Heart right ventricle (tissue), 16 donors: ENCODE measurements around the gene HORMAD2. TPM values are rescaled to one million over a fixed set of nuclear protein-coding genes. Genes with fewer than 3 reads are reported as not detected.

Experiments
- ATAC-seq, 8 donors: fragments of 200-7000 bp; cut with Tn5 transposase; one replicate each; pipeline ENCODE4 v1.9.1; 2020; ENCODE audit warnings: mild to moderate bottlenecking in 8 of 8, moderate library complexity in 8 of 8, moderate number of reproducible peaks in 1 of 8
- DNase-seq, 2 donors: peaks; one replicate each; pipeline ENCODE4 v3.0.0-alpha.2; 2020
- H3K27ac ChIP-seq, 10 donors: fragments of 200-600 bp; sonication (generic) in 2 of 10; one replicate each; pipeline versions ENCODE4 v1.5.0 to v1.8.0; 2020 to 2022; ENCODE audit warnings: mild to moderate bottlenecking in 3 of 10
- H3K27me3 ChIP-seq, 7 donors: fragments of 200-600 bp; one replicate each; pipeline ENCODE4 v1.8.0; 2021 to 2022; ENCODE audit warnings: mild to moderate bottlenecking in 2 of 7
- H3K36me3 ChIP-seq, 9 donors: fragments of 200-600 bp; sonication (generic) in 1 of 9; one replicate each; pipeline versions ENCODE4 v1.5.0 to v1.8.0; 2020 to 2022; ENCODE audit warnings: mild to moderate bottlenecking in 2 of 9
- H3K4me1 ChIP-seq, 9 donors: fragments of 200-600 bp; sonication (generic) in 1 of 9; one replicate each; pipeline versions ENCODE4 v1.5.0 to v1.8.0; 2020 to 2022; ENCODE audit warnings: mild to moderate bottlenecking in 4 of 9
- H3K4me3 ChIP-seq, 10 donors: fragments of 200-600 bp; sonication (generic) in 2 of 10; one replicate each; pipeline versions ENCODE4 v1.5.0 to v1.8.0; 2020 to 2022; ENCODE audit warnings: mild to moderate bottlenecking in 7 of 10, moderate library complexity in 2 of 10
- H3K9me3 ChIP-seq, 11 donors: fragments of 200-600 bp in 10 of 11; sonication (generic) in 2 of 11; one replicate each; pipeline versions ENCODE4 v1.5.0 to v1.8.0; 2013 to 2022; ENCODE audit warnings: mild to moderate bottlenecking in 2 of 11, control low read depth in 1 of 11, moderate library complexity in 1 of 11
- WGBS, 2 donors: extraction: QIAGEN DNeasy Blood & Tissue Kit; methylation state at CpG; one replicate each; pipeline ENCODE4 v1.1.7; 2013; ENCODE audit warnings: inconsistent platforms in 1 of 2; 5-methylcytosine and 5-hydroxymethylcytosine counted together
- intact Hi-C, 10 donors: fragments of 100-400 bp; cut with DNase I; formaldehyde crosslinking; loops; one replicate each; pipeline versions ENCODE4 v1.11.1 to v1.14.2; 2022
- polyA plus RNA-seq, 2 donors: library from polyadenylated mRNA; stranded (reverse); fragments of 200-250 nt; gene quantifications; one replicate each; pipeline ENCODE4 v1.2.3, GENCODE V29; 2013
- total RNA-seq, 10 donors: library from RNA; stranded (reverse); fragmentation: NEBNext Ultra II Directional in 3 of 10; extraction: Animal tissue kit (Norgen Biotek cat#: 25700) in 3 of 10; gene quantifications; one replicate each; pipeline versions ENCODE4 v1.2.1 to v1.2.4, GENCODE V29; 2021 to 2023
- TF ChIP-seq, protein P1 (sequence below), 9 donors: fragments of 200-600 bp; sonication (generic) in 2 of 9; IDR thresholded peaks; one replicate each; pipeline versions ENCODE4 v1.5.0 to v1.8.0; 2021 to 2022; ENCODE audit warnings: antibody characterized with exemption in 9 of 9, mild to moderate bottlenecking in 5 of 9, moderate library complexity in 1 of 9
- donor health status: Arrhythmogenic right ventricular cardiomyopathy.
- donor health status: ischemic (EF 13 %, LVEDD 7.1; RV severe dilation, severe dysfunction).
- donor health status: healthy with polysubstance abuse.
- donor health status: DM: no; HTN: yes; CAD: no.
- donor health status: DM: no; HTN: no; CAD: no.
- donor health status: ischemic (EF 25% LVEDD 6.9; RV normal size, moderate dysfunction).
- donor health status: ischemic (EF 25% LVEDD 5.7; RV mildly dilated, moderate dysfunction).
- donor health status: healthy.
- donor health status: DM: yes; HTN: yes; CAD: no.
- donor health status: Ischemic cardiomyopathy.
- donor health status: ischemic (EF 35%, LVEDD 5.7; RV mildly dilated, moderate dysfunction).
- donor health status: nonischemic (EF 11% LVEDD 7.7; RV severe dilation, severe dysfunction).
- donor health status: DM: yes; HTN: yes; CAD: no.
- donor health status: PGD.
- donor health status: ischemic (EF 29% LVEDD 5.4; RV normal size, mild dysfunction).
- donor health status: nonischemic (EF 23%, LVEDD 6.1; RV moderate dilation, normal function).

The HORMAD2 gene
- total and polyA plus RNA-seq, 12 donors, result not detected

- DNase-seq (no peak), ATAC-seq (no peak)
- no peak overlapping the region for H3K4me3 ChIP-seq
- peaks cover 0 to 3% (median under 1%) of the 10 kb centered on the region in 9 donors for H3K4me1 ChIP-seq
- TF ChIP-seq, protein P1, sequence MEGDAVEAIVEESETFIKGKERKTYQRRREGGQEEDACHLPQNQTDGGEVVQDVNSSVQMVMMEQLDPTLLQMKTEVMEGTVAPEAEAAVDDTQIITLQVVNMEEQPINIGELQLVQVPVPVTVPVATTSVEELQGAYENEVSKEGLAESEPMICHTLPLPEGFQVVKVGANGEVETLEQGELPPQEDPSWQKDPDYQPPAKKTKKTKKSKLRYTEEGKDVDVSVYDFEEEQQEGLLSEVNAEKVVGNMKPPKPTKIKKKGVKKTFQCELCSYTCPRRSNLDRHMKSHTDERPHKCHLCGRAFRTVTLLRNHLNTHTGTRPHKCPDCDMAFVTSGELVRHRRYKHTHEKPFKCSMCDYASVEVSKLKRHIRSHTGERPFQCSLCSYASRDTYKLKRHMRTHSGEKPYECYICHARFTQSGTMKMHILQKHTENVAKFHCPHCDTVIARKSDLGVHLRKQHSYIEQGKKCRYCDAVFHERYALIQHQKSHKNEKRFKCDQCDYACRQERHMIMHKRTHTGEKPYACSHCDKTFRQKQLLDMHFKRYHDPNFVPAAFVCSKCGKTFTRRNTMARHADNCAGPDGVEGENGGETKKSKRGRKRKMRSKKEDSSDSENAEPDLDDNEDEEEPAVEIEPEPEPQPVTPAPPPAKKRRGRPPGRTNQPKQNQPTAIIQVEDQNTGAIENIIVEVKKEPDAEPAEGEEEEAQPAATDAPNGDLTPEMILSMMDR (IDR thresholded peaks at IDR 0.05), result no peak
- peaks cover 0 to 4% (median 0%) of the 10 kb centered on the region in 11 donors for H3K9me3 ChIP-seq
- no peak overlapping the region for H3K27ac ChIP-seq
- 87 to 91% methylated on average over 3 of the region's 3 CpGs for WGBS, 2 donors
- intact Hi-C loops, result no loop called here
- H3K27me3 ChIP-seq, result peaks cover 0 to 39% (median 30%) of the 10 kb centered on the region in 7 donors
- no peaks in the 10 kb centered on the region for H3K36me3 ChIP-seq
These were observed 5.3 kb upstream of the HORMAD2 start for GRCh38 chr22:30074994-30075393.

DNA sequence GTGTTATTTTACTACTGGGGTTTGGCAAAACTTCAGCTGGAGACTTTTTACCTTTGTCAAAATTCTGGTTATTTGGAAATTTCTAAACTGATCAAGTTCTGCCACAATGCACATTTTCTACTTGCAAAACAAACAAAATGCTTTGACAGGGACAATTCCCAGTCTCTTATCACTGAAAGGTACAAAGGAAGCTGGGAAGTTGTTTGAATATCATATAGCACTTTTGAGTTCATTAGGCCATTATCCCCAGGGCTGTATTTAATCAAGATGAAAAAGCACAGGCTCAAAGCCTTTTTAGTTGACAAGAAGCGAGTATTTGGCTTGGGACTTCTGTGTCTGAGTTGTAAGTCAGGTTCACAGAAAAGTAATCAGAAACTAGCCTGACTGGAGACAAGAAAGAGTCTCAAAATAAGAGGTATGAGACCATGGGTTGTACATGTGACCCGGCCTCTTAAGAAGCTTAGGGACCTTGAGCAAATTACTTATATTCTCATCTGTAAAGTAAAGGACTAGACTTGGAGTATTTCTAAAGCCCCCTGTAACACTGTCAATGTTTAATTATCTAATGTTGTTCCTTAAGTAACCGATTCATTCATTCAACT lies 2.9 kb upstream of the HORMAD2 start:
- Histone ChIP-seq H3K4me3 (no peak overlapping the region), H3K27me3 (peaks cover 0 to 54% (median 41%) of the 10 kb centered on the region in 7 donors), H3K27ac (no peak overlapping the region), H3K36me3 (no peaks in the 10 kb centered on the region), H3K9me3 (no peaks in the 10 kb centered on the region), H3K4me1 (peaks cover 0 to 7% (median 4%) of the 10 kb centered on the region in 9 donors)
- 81 to 92% methylated on average over 3 of the region's 3 CpGs for WGBS, 2 donors
- intact Hi-C loops, result no loop called here
- ATAC-seq (no peak), DNase-seq (no peak)
- TF ChIP-seq, protein P1 (IDR thresholded peaks at IDR 0.05), result no peak

- DNase-seq (no peak), ATAC-seq (no peak)
- Histone ChIP-seq H3K36me3 (no peaks in the 10 kb centered on the region), H3K4me3 (no peak overlapping the region), H3K27ac (no peak overlapping the region), H3K4me1 (peaks cover 0 to 7% (median 4%) of the 10 kb centered on the region in 9 donors), H3K27me3 (peaks cover 0 to 54% (median 41%) of the 10 kb centered on the region in 7 donors), H3K9me3 (no peaks in the 10 kb centered on the region)
- intact Hi-C loops, result no loop called here
- 85 to 86% methylated on average over 10 of the region's 10 CpGs for WGBS, 2 donors
- TF ChIP-seq, protein P1 (IDR thresholded peaks at IDR 0.05), result no peak
These were observed 1.6 kb upstream of the HORMAD2 start for GRCh38 chr22:30078320-30079311.

- no peak overlapping the region for H3K27ac ChIP-seq
- 91% methylated on average over 9 of the region's 9 CpGs for WGBS, 2 donors
These were observed 541 bp downstream of the HORMAD2 start for GRCh38 chr22:30080805-30081204.

More at GRCh38 chr22:30080805-30081204, 541 bp downstream of the HORMAD2 start:
- intact Hi-C loops, result loop anchor here in 4 of 10 donors (10.0 kb wide), 3 partner anchors 386 to 686 kb away; no protein-coding TSS in a partner anchor
- peaks cover 0 to 7% (median 4%) of the 10 kb centered on the region in 9 donors for H3K4me1 ChIP-seq
- peaks cover 0 to 43% (median 31%) of the 10 kb centered on the region in 7 donors for H3K27me3 ChIP-seq
- ATAC-seq (no peak), DNase-seq (no peak)
- H3K4me3 ChIP-seq, result peak overlapping the region in 1 of 10 donors; percentile 18
- peaks cover 0 to 6% (median 0%) of the 10 kb centered on the region in 11 donors for H3K9me3 ChIP-seq
- no peaks in the 10 kb centered on the region for H3K36me3 ChIP-seq
- TF ChIP-seq, protein P1 (IDR thresholded peaks at IDR 0.05), result no peak
